OCI-LY1 (cell line): Measurements from ENCODE around the gene MAB21L4.

ENCODE experiments used
- H2AFZ ChIP-seq: fragments of 200-600 bp; sonication (generic), shearing (Covaris generic); 2 replicates; pipeline ENCODE4 v1.6.0; 2014; ENCODE audit warnings: antibody characterized with exemption, mild to moderate bottlenecking, low read length
- H3F3A ChIP-seq: fragments of 200-600 bp; sonication (generic), shearing (Covaris generic); 2 replicates; pipeline ENCODE4 v1.6.0; 2014; ENCODE audit warnings: mild to moderate bottlenecking, antibody characterized with exemption, low read length, moderate library complexity; ENCODE audit not compliant: insufficient read depth
- H3K27ac ChIP-seq: fragments of 200-600 bp; sonication (generic); 2 replicates; pipeline ENCODE4 v1.5.1; 2014; ENCODE audit warnings: low read length, mixed run types, mild to moderate bottlenecking, low read depth; ENCODE audit not compliant: poor library complexity, severe bottlenecking
- H3K27me3 ChIP-seq: fragments of 200-600 bp; sonication (generic); 2 replicates; pipeline ENCODE4 v1.6.0; 2014; ENCODE audit warnings: antibody characterized with exemption, mild to moderate bottlenecking, low read length, moderate library complexity; ENCODE audit not compliant: insufficient read depth
- H3K36me3 ChIP-seq: fragments of 200-600 bp; sonication (generic); 2 replicates; pipeline ENCODE4 v1.6.1; 2014; ENCODE audit warnings: mild to moderate bottlenecking, antibody characterized with exemption, low read length, moderate library complexity, mixed read lengths; ENCODE audit not compliant: insufficient read depth
- H3K4me1 ChIP-seq: fragments of 200-600 bp; sonication (generic); 2 replicates; pipeline ENCODE4 v1.5.1; 2014; ENCODE audit warnings: mild to moderate bottlenecking, low read length, moderate library complexity; ENCODE audit not compliant: insufficient read depth, severe bottlenecking
- H3K4me2 ChIP-seq: fragments of 200-600 bp; sonication (generic), shearing (Covaris generic); 2 replicates; pipeline ENCODE4 v1.6.1; 2014; ENCODE audit warnings: low read length
- H3K4me3 ChIP-seq: fragments of 200-600 bp; sonication (generic); 2 replicates; pipeline ENCODE4 v1.5.1; 2014; ENCODE audit warnings: low read length, low read depth, mild to moderate bottlenecking, mixed read lengths; ENCODE audit not compliant: poor library complexity, severe bottlenecking
- H3K79me2 ChIP-seq: fragments of 200-600 bp; shearing (Covaris generic); 2 replicates; pipeline ENCODE4 v1.6.1; 2016; ENCODE audit warnings: mixed run types, low read length, mixed read lengths; ENCODE audit not compliant: insufficient read depth
- H3K9ac ChIP-seq: fragments of 200-600 bp; sonication (generic), shearing (Covaris generic); 2 replicates; pipeline ENCODE4 v1.6.1; 2014; ENCODE audit warnings: mild to moderate bottlenecking, low read length, mixed read lengths
- H3K9me2 ChIP-seq: fragments of 200-600 bp; sonication (generic), shearing (Covaris generic); 2 replicates; pipeline ENCODE4 v1.6.1; 2014; ENCODE audit warnings: low read depth, mild to moderate bottlenecking, low read length, mixed read lengths
- H3K9me3 ChIP-seq: fragments of 200-600 bp; shearing (Covaris generic); 2 replicates; pipeline ENCODE4 v1.6.1; 2014; ENCODE audit warnings: low read length, mixed read lengths
- H4K20me1 ChIP-seq: fragments of 200-600 bp; sonication (generic), shearing (Covaris generic); 2 replicates; pipeline ENCODE4 v1.6.0; 2016; ENCODE audit warnings: mild to moderate bottlenecking, low read length; ENCODE audit not compliant: insufficient read depth
- CTCF ChIP-seq: fragments of 200-600 bp; sonication (generic), shearing (Covaris generic); IDR thresholded peaks from 2 replicates; pipeline ENCODE4 v1.5.1; 2017; ENCODE audit warnings: mild to moderate bottlenecking, antibody characterized with exemption, low read length, moderate library complexity, mixed read lengths
- EZH2 ChIP-seq: fragments of 200-600 bp; sonication (generic), shearing (Covaris generic); IDR thresholded peaks from 2 replicates; pipeline ENCODE4 v1.8.0; 2017; ENCODE audit warnings: borderline replicate concordance, mixed run types, mild to moderate bottlenecking, antibody characterized with exemption, low read length, moderate library complexity, mixed read lengths

Gene MAB21L4

GRCh38 chr2:240865391-240865790 lies 30.6 kb downstream of the MAB21L4 start:
- no peak overlapping the region for H2AFZ ChIP-seq
- H3K9ac ChIP-seq = no peak overlapping the region
- no peak overlapping the region for H3K27ac ChIP-seq
- H3K79me2 ChIP-seq = no peaks in the 10 kb centered on the region
- no peaks in the 10 kb centered on the region for H3K9me2 ChIP-seq
- H3K27me3 ChIP-seq = peaks cover 3% of the 10 kb centered on the region; the same call in 1 of the 2 replicates
- TF ChIP-seq EZH2 = no peak
- TF ChIP-seq CTCF = no peak
- H3K4me3 ChIP-seq = no peak overlapping the region
- H3F3A ChIP-seq = no peaks in the 10 kb centered on the region
- no peaks in the 10 kb centered on the region for H3K9me3 ChIP-seq
- no peaks in the 10 kb centered on the region for H4K20me1 ChIP-seq
- no peak overlapping the region for H3K4me2 ChIP-seq
- no peaks in the 10 kb centered on the region for H3K36me3 ChIP-seq
- H3K4me1 ChIP-seq = no peaks in the 10 kb centered on the region

GRCh38 chr2:240864475-240864874 lies 31.5 kb downstream of the MAB21L4 start:
- no peak overlapping the region for H3K4me3 ChIP-seq
- H3K4me2 ChIP-seq = no peak overlapping the region
- H3K27ac ChIP-seq = no peak overlapping the region
- no peak overlapping the region for H3K9ac ChIP-seq
- no peaks in the 10 kb centered on the region for H4K20me1 ChIP-seq
- TF ChIP-seq CTCF (no peak), EZH2 (no peak)
- no peaks in the 10 kb centered on the region for H3K36me3 ChIP-seq
- H3K9me3 ChIP-seq = no peaks in the 10 kb centered on the region
- no peaks in the 10 kb centered on the region for H3K79me2 ChIP-seq
- H2AFZ ChIP-seq = no peak overlapping the region
- no peaks in the 10 kb centered on the region for H3K9me2 ChIP-seq
- no peaks in the 10 kb centered on the region for H3K4me1 ChIP-seq
- H3K27me3 ChIP-seq = peaks cover 3% of the 10 kb centered on the region; the same call in 1 of the 2 replicates
- no peaks in the 10 kb centered on the region for H3F3A ChIP-seq

DNA sequence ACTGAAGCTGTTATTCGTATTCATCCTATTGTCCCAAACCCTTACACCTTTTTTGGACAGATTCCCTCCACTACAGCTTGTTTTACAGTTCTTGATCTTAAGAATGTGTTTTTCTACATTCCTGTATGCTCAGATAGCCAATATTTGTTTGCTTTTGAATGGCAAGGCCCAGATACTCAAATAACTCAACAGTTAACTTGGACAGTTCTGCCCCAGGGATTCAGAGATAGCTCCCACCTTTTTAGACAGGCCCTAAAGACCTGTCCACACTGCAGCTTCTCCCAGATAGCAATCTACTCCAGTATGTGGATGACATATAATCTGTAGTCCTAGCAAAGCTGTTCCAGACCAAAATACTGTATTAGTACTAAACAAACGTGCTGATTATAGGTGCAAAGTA lies 34.4 kb downstream of the MAB21L4 start:
- Histone ChIP-seq H3K9ac (no peak overlapping the region), H3K27ac (no peak overlapping the region), H3F3A (no peaks in the 10 kb centered on the region), H4K20me1 (no peaks in the 10 kb centered on the region), H3K9me2 (no peaks in the 10 kb centered on the region), H3K4me1 (no peaks in the 10 kb centered on the region), H3K9me3 (no peaks in the 10 kb centered on the region), H2AFZ (no peak overlapping the region), H3K79me2 (no peaks in the 10 kb centered on the region), H3K36me3 (no peaks in the 10 kb centered on the region), H3K27me3 (no peaks in the 10 kb centered on the region), H3K4me3 (no peak overlapping the region), H3K4me2 (no peak overlapping the region)
- no peak for TF ChIP-seq EZH2

- no peaks in the 10 kb centered on the region for H3K4me1 ChIP-seq
- H3K9me2 ChIP-seq = no peaks in the 10 kb centered on the region
- H3K79me2 ChIP-seq = no peaks in the 10 kb centered on the region
- H3K9me3 ChIP-seq = peaks cover 6% of the 10 kb centered on the region; the same call in 1 of the 2 replicates
- TF ChIP-seq CTCF (no peak), EZH2 (no peak)
- H3K9ac ChIP-seq = no peak overlapping the region
- H3K27ac ChIP-seq = no peak overlapping the region
- H3F3A ChIP-seq = no peaks in the 10 kb centered on the region
- H3K4me3 ChIP-seq = no peak overlapping the region
- no peaks in the 10 kb centered on the region for H4K20me1 ChIP-seq
- peaks cover 8% of the 10 kb centered on the region; the same call in 1 of the 2 replicates for H3K27me3 ChIP-seq
- H3K36me3 ChIP-seq = no peaks in the 10 kb centered on the region
- H3K4me2 ChIP-seq = no peak overlapping the region
- H2AFZ ChIP-seq = no peak overlapping the region
These were observed 37.1 kb downstream of the MAB21L4 start for GRCh38 chr2:240858871-240859270.
